H1 (cell line): ENCODE measurements around the gene WBP11. TPM values are rescaled to one million over a fixed set of nuclear protein-coding genes. Genes with fewer than 3 reads are reported as not detected.

Source experiments
- TAF1 ChIP-seq: IDR thresholded peaks from 2 replicates; pipeline ENCODE4 v1.6.1; 2011; ENCODE audit warnings: mild to moderate bottlenecking, low read depth, low read length
- TBP ChIP-seq: IDR thresholded peaks from 2 replicates; pipeline ENCODE4 v1.6.1; 2011; ENCODE audit warnings: low read depth, low read length, improper control_type of control experiment
- polyA plus RNA-seq, 7 experiments: library from polyadenylated mRNA; depleted of rRNA in 3 of 7; stranded (reverse) in 5 of 7; unstranded in 2 of 7; fragments of >200 nt in 5 of 7; fragments of 200-250 nt in 2 of 7; gene quantifications; 1 replicate in 5 of 7; 2 replicates in 1 of 7; 4 replicates in 1 of 7; pipeline versions ENCODE4 v1.2.1 to v1.2.3, GENCODE V29; 2011 to 2013; ENCODE audit warnings: missing spikeins in 2 of 7, mixed read lengths in 2 of 7
- total RNA-seq: library from RNA; stranded (reverse); fragmentation: NEBNext Ultra II Directional; extraction: Animal tissue kit (Norgen Biotek cat#: 25700); gene quantifications from 2 replicates; pipeline ENCODE4 v1.2.1, GENCODE V29; 2021

WBP11 gene
- total and polyA plus RNA-seq, 2 of the 8 experiments (the other 6 are each of a cell fraction or from before 2014, with no cell fraction given): 22.1 to 134 TPM

GRCh38 chr12:14810167-14810952, 7.1 kb upstream of the WBP11 start (continued):
- TF ChIP-seq TAF1 (no peak), TBP (no peak)
